ENCODE data around the gene HELZ. TPM values are rescaled to one million over a fixed set of nuclear protein-coding genes. Genes with fewer than 3 reads are reported as not detected.

Gene HELZ
- total RNA-seq, 1 experiment from 2014 or later: 49.8 TPM

- H3K79me2 ChIP-seq (ENCODE audit: insufficient read depth, low read length): no peaks in the 10 kb centered on the region
- no peak overlapping the region for H3K56ac ChIP-seq (ENCODE audit: insufficient read length, low read depth, low read length)
- H3K4ac ChIP-seq (ENCODE audit: low read depth, low read length): no peak overlapping the region
- no peak overlapping the region for H2AFZ ChIP-seq (ENCODE audit: low read length)
- Mint-ChIP-seq H3K4me1 (no peaks in the 10 kb centered on the region), H3K27ac (no peak overlapping the region), H3K9me3 (no peaks in the 10 kb centered on the region), H3K4me3 (no peak overlapping the region), H3K27me3 (ENCODE audit: low read depth) (no peaks in the 10 kb centered on the region), H3K36me3 (ENCODE audit: insufficient read depth in 1 of 3, low read depth in 3 of 3) (peaks cover 0 to 13% (median 12%) of the 10 kb centered on the region in 3 experiments; a peak in 5 of 7 replicates)
- no peak overlapping the region for H2BK5ac ChIP-seq (ENCODE audit: insufficient read length, low read length)
- H2BK20ac ChIP-seq (ENCODE audit: low read depth, low read length, poor library complexity, severe bottlenecking): no peak overlapping the region
- no peak overlapping the region for H2AK5ac ChIP-seq (ENCODE audit: insufficient read length, low read length)
- H3K27ac ChIP-seq (ENCODE audit: insufficient read length, low read depth, low read length): no peak overlapping the region
- WGBS (ENCODE audit: extremely low coverage, insufficient read length, low lambda C conversion rate): no CpG with 5 or more reads among the region's 5 CpGs
- no peaks in the 10 kb centered on the region for H3K23me2 ChIP-seq (ENCODE audit: insufficient read length, low read depth, low read length, poor library complexity, severe bottlenecking)
- no peak overlapping the region for H4K91ac ChIP-seq (ENCODE audit: insufficient read length, low read depth, low read length)
- H3K4me2 ChIP-seq (ENCODE audit: insufficient read depth, insufficient read length, low read length): no peak overlapping the region
- H4K20me1 ChIP-seq (ENCODE audit: control insufficient read depth, insufficient read depth, insufficient read length): no peaks in the 10 kb centered on the region
- no peaks in the 10 kb centered on the region for H3K79me1 ChIP-seq (ENCODE audit: insufficient read depth, low read depth, low read length, poor library complexity, severe bottlenecking)
- no peak overlapping the region for H3K9ac ChIP-seq (ENCODE audit: extremely low read depth, insufficient read length, low read length)
- no peaks in the 10 kb centered on the region for H3K4me1 ChIP-seq (ENCODE audit: insufficient read depth, low read length)
- H2BK120ac ChIP-seq (ENCODE audit: low read depth, low read length, poor library complexity, severe bottlenecking): no peak overlapping the region
- DNase-seq: no peak
- H4K8ac ChIP-seq (replicated peaks; ENCODE audit: insufficient read length, low read depth, low read length): no peak overlapping the region
- H3K23ac ChIP-seq (ENCODE audit: insufficient read length, low read depth, low read length): no peak overlapping the region
- H3K9me3 ChIP-seq (ENCODE audit: control insufficient read depth, low read depth, low read length): no peaks in the 10 kb centered on the region
- no peaks in the 10 kb centered on the region for H3K27me3 ChIP-seq (ENCODE audit: insufficient read depth, low read length)
- no peak overlapping the region for H2BK15ac ChIP-seq (ENCODE audit: low read depth, low read length)
- no peak overlapping the region for H3T11ph ChIP-seq (ENCODE audit: low read length)
- H4K5ac ChIP-seq (ENCODE audit: insufficient read length, low read depth, low read length): no peak overlapping the region
- H3K14ac ChIP-seq (ENCODE audit: insufficient read depth, low read length): no peak overlapping the region
- H2BK12ac ChIP-seq (ENCODE audit: insufficient read length, low read depth, low read length): no peak overlapping the region
- H3K18ac ChIP-seq (ENCODE audit: insufficient read length, low read depth, low read length): no peak overlapping the region
- TF ChIP-seq, protein P1, sequence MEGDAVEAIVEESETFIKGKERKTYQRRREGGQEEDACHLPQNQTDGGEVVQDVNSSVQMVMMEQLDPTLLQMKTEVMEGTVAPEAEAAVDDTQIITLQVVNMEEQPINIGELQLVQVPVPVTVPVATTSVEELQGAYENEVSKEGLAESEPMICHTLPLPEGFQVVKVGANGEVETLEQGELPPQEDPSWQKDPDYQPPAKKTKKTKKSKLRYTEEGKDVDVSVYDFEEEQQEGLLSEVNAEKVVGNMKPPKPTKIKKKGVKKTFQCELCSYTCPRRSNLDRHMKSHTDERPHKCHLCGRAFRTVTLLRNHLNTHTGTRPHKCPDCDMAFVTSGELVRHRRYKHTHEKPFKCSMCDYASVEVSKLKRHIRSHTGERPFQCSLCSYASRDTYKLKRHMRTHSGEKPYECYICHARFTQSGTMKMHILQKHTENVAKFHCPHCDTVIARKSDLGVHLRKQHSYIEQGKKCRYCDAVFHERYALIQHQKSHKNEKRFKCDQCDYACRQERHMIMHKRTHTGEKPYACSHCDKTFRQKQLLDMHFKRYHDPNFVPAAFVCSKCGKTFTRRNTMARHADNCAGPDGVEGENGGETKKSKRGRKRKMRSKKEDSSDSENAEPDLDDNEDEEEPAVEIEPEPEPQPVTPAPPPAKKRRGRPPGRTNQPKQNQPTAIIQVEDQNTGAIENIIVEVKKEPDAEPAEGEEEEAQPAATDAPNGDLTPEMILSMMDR (conservative IDR thresholded peaks at IDR 0.05): no peak
Observed at GRCh38 chr17:67180275-67180674, 64.7 kb downstream of the HELZ start.

Data from H9 (cell line).